B cell (primary cell): ENCODE results near the gene FOXP3.

Experiments
- CTCF ChIP-seq: fragments of 200-600 bp; IDR thresholded peaks from one replicate; pipeline ENCODE4 v1.8.0; 2022; ENCODE audit warnings: antibody characterized with exemption, mild to moderate bottlenecking
- EZH2 ChIP-seq: IDR thresholded peaks from 2 replicates; pipeline ENCODE4 v1.6.1; 2012; ENCODE audit warnings: borderline replicate concordance, low read depth, mild to moderate bottlenecking, moderate library complexity, low read length; ENCODE audit not compliant: insufficient read depth, poor library complexity, severe bottlenecking

- no peak for TF ChIP-seq CTCF
- TF ChIP-seq EZH2 = no peak
Measured at GRCh38 chrX:49226946-49227345, 37.6 kb downstream of the FOXP3 start.
